HepG2 (cell line): ENCODE results near the gene GNAI2. TPM values are rescaled to one million over a fixed set of nuclear protein-coding genes. Genes with fewer than 3 reads are reported as not detected.

Experiments used
- DNMT3B ChIP-seq: conservative IDR thresholded peaks from 2 replicates; pipeline ENCODE4 v1.6.1; 2016; ENCODE audit warnings: missing biosample characterization, control low read depth
- E2F1 ChIP-seq: sonication (generic); formaldehyde crosslinking; IDR thresholded peaks from 2 replicates; pipeline ENCODE4 v1.5.0; 2020; ENCODE audit warnings: missing genetic modification reagents
- MAX ChIP-seq: IDR thresholded peaks from 2 replicates; pipeline ENCODE4 v1.6.1; 2012; ENCODE audit warnings: inconsistent platforms
- MXD1 ChIP-seq: sonication (generic); formaldehyde crosslinking; IDR thresholded peaks from 2 replicates; pipeline ENCODE4 v1.4.0; 2020; ENCODE audit warnings: mild to moderate bottlenecking, missing genetic modification reagents
- PHF8 ChIP-seq: sonication (generic); formaldehyde crosslinking; IDR thresholded peaks from 2 replicates; pipeline ENCODE4 v1.5.0; 2020; ENCODE audit warnings: missing genetic modification reagents
- PLRG1 ChIP-seq: fragments of 450-650 bp; conservative IDR thresholded peaks from 2 replicates; pipeline ENCODE4 v1.6.1; 2016
- PTBP1 ChIP-seq: fragments of 200-400 bp; formaldehyde crosslinking; IDR thresholded peaks from 2 replicates; pipeline ENCODE4 v1.6.1; 2018; ENCODE audit warnings: low read length, low read depth; ENCODE audit not compliant: poor library complexity, severe bottlenecking
- RBM39 ChIP-seq: fragments of 200-400 bp; formaldehyde crosslinking; IDR thresholded peaks from one replicate; pipeline ENCODE4 v1.6.1; 2018; ENCODE audit warnings: antibody characterized with exemption, mild to moderate bottlenecking, low read depth, low read length; ENCODE audit not compliant: poor library complexity, severe bottlenecking
- REXO4 ChIP-seq: sonication (generic); formaldehyde crosslinking; IDR thresholded peaks from 2 replicates; pipeline ENCODE4 v1.8.0; 2022; ENCODE audit warnings: missing genetic modification reagents, mild to moderate bottlenecking, borderline replicate concordance
- SPEN ChIP-seq: sonication (generic); formaldehyde crosslinking; IDR thresholded peaks from 2 replicates; pipeline ENCODE4 v1.5.1; 2020; ENCODE audit warnings: low read depth, mild to moderate bottlenecking, missing genetic modification reagents
- SSRP1 ChIP-seq: IDR thresholded peaks from 2 replicates; pipeline ENCODE4 v1.6.1; 2016; ENCODE audit warnings: control low read depth
- SUZ12 ChIP-seq: fragments of 150-350 bp; IDR thresholded peaks from 2 replicates; pipeline ENCODE4 v1.6.1; 2014; ENCODE audit warnings: low read depth, low read length
- THAP11 ChIP-seq: IDR thresholded peaks from 2 replicates; pipeline ENCODE4 v1.6.1; 2016; ENCODE audit warnings: missing biosample characterization, missing genetic modification reagents
- ZBTB26 ChIP-seq: IDR thresholded peaks from 2 replicates; pipeline ENCODE4 v1.6.1; 2016; ENCODE audit warnings: missing compliant biosample characterization, missing genetic modification reagents, borderline replicate concordance
- ZHX2 ChIP-seq, 2 experiments: sonication (generic) in 1 of 2; formaldehyde crosslinking in 1 of 2; IDR thresholded peaks; 2 replicates each; pipeline versions ENCODE4 v1.6.1 to v1.9.0; 2014 to 2022; ENCODE audit warnings: antibody characterized with exemption in 1 of 2, borderline replicate concordance in 1 of 2, inconsistent platforms in 1 of 2, low read depth in 1 of 2, missing genetic modification reagents in 1 of 2
- ZNF235 ChIP-seq: sonication (generic); formaldehyde crosslinking; IDR thresholded peaks from 2 replicates; pipeline ENCODE4 v1.8.1; 2023; ENCODE audit warnings: mild to moderate bottlenecking, missing genetic modification reagents, borderline replicate concordance
- ZNF253 ChIP-seq: sonication (generic); formaldehyde crosslinking; IDR thresholded peaks from 2 replicates; pipeline ENCODE4 v1.8.0; 2022; ENCODE audit warnings: mild to moderate bottlenecking, missing genetic modification reagents, borderline replicate concordance
- ZNF335 ChIP-seq: sonication (generic); formaldehyde crosslinking; IDR thresholded peaks from 2 replicates; pipeline ENCODE4 v1.4.0; 2020; ENCODE audit warnings: missing genetic modification reagents
- ZNF496 ChIP-seq: sonication (generic); formaldehyde crosslinking; IDR thresholded peaks from 2 replicates; pipeline ENCODE4 v1.8.1; 2023; ENCODE audit warnings: mild to moderate bottlenecking, moderate library complexity, missing genetic modification reagents; ENCODE audit not compliant: insufficient replicate concordance
- ZNF615 ChIP-seq: sonication (generic); formaldehyde crosslinking; IDR thresholded peaks from 2 replicates; pipeline ENCODE4 v1.5.0; 2020; ENCODE audit warnings: mild to moderate bottlenecking, missing genetic modification reagents, borderline replicate concordance
- polyA plus RNA-seq, 8 experiments: library from polyadenylated mRNA; depleted of rRNA in 3 of 8; stranded (reverse) in 7 of 8; unstranded in 1 of 8; fragments of >200 nt; fragmentation: Illumina TruSeq in 4 of 8; extraction: Trizol in 4 of 8; gene quantifications; 2 replicates each; pipeline versions ENCODE4 v1.2.1 to v1.2.3, GENCODE V29; 2011 to 2016; ENCODE audit warnings: low read depth in 4 of 8, missing spikeins in 1 of 8, mixed read lengths in 1 of 8; ENCODE audit not compliant: insufficient read depth in 1 of 8
- total RNA-seq, 5 experiments: library from RNA; depleted of rRNA; stranded (reverse); fragments of >200 nt; fragmentation: Illumina TruSeq; extraction: Trizol; gene quantifications; 2 replicates each; pipeline ENCODE4 v1.2.3, GENCODE V29; 2016; ENCODE audit warnings: low read depth in 1 of 5

GNAI2 gene
- total and polyA plus RNA-seq, 2 of the 13 experiments (the other 11 are each of a cell fraction or from before 2014, with no cell fraction given): 51.1 to 66.2 TPM

GRCh38 chr3:50302095-50303012 is 66.3 kb downstream of the GNAI2 start (continued):
- TF ChIP-seq ZHX2 (IDR thresholded peaks at IDR 0.05; ENCODE audit: low read depth) (no peak), ZHX2 (CRISPR knock-in tag; IDR thresholded peaks at IDR 0.05; ENCODE audit: borderline replicate concordance) (no peak), ZNF615 (CRISPR knock-in tag) (no peak), ZNF496 (CRISPR knock-in tag) (no peak), ZNF335 (CRISPR knock-in tag) (no peak), DNMT3B (CRISPR knock-in tag) (no peak), PTBP1 (no peak), RBM39 (no peak), ZBTB26 (no peak), SPEN (no peak), REXO4 (CRISPR knock-in tag) (no peak), ZNF253 (CRISPR knock-in tag) (0 out of 2 replicates have a peak, but pooled peaks have one; percentile 19), E2F1 (CRISPR knock-in tag) (no peak), MXD1 (peak; percentile 43; the same call in 1 of the 2 replicates), MAX (no peak; the same call in 1 of the 2 replicates), SSRP1 (CRISPR knock-in tag) (no peak), ZNF235 (CRISPR knock-in tag) (no peak), PHF8 (CRISPR knock-in tag) (0 out of 2 replicates have a peak, but pooled peaks have one; percentile 15), SUZ12 (no peak), THAP11 (no peak), PLRG1 (no peak)
